Ishikawa (cell line): ENCODE measurements around the gene CD180.

Source experiments
- CEBPB ChIP-seq: IDR thresholded peaks from 2 replicates; pipeline ENCODE4 v1.6.1; 2012
- CREB1 ChIP-seq: IDR thresholded peaks from 2 replicates; pipeline ENCODE4 v1.6.1; 2012; ENCODE audit warnings: low read depth
- EGR1 ChIP-seq: IDR thresholded peaks from 2 replicates; pipeline ENCODE4 v1.6.1; 2012
- EP300 ChIP-seq: IDR thresholded peaks from 2 replicates; pipeline ENCODE4 v1.6.1; 2012; ENCODE audit warnings: borderline replicate concordance
- FOXM1 ChIP-seq: IDR thresholded peaks from 2 replicates; pipeline ENCODE4 v1.6.1; 2012; ENCODE audit warnings: low read depth, borderline replicate concordance
- NFIC ChIP-seq: IDR thresholded peaks from 2 replicates; pipeline ENCODE4 v1.6.1; 2012
- RAD21 ChIP-seq: IDR thresholded peaks from 2 replicates; pipeline ENCODE4 v1.6.1; 2012; ENCODE audit warnings: low read depth
- TAF1 ChIP-seq: IDR thresholded peaks from 2 replicates; pipeline ENCODE4 v1.6.1; 2012; ENCODE audit warnings: low read depth, mild to moderate bottlenecking
- TCF12 ChIP-seq: IDR thresholded peaks from 2 replicates; pipeline ENCODE4 v1.6.1; 2012; ENCODE audit warnings: low read depth
- TEAD4 ChIP-seq: IDR thresholded peaks from 2 replicates; pipeline ENCODE4 v1.6.1; 2012
- YY1 ChIP-seq: IDR thresholded peaks from 2 replicates; pipeline ENCODE4 v1.6.1; 2012; ENCODE audit warnings: low read depth
- ZBTB7A ChIP-seq: IDR thresholded peaks from 2 replicates; pipeline ENCODE4 v1.6.1; 2012; ENCODE audit warnings: low read depth
- TF ChIP-seq, protein P1 (sequence below): IDR thresholded peaks from 2 replicates; pipeline ENCODE4 v1.6.1; 2012
- TF ChIP-seq, protein P2 (sequence below): IDR thresholded peaks from 2 replicates; pipeline ENCODE4 v1.6.1; 2012
- TF ChIP-seq, protein P3 (sequence below): IDR thresholded peaks from 2 replicates; pipeline ENCODE4 v1.6.1; 2012; ENCODE audit warnings: low read depth, mild to moderate bottlenecking

Gene CD180

DNA sequence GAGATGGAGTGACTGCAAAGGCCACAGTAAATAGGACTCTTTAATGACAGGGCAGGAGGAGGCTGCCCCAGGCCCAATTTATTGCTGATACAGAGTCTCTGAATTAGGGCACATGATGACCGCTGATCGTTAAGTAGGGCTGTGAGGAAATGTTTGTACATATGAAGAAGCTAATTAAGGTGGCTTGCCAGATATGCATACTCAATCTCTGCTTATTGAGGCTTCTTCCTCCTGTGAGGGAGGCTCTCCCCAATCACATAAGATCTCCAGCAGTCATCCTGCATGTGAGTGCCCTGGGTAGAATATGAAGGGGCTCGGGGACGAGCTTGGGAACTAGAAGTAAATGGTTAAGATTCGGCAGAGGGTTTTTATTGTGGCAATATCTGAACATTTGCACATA lies 8.2 kb upstream of the CD180 start:
- no peak for TF ChIP-seq EP300
- TF ChIP-seq, protein P1, sequence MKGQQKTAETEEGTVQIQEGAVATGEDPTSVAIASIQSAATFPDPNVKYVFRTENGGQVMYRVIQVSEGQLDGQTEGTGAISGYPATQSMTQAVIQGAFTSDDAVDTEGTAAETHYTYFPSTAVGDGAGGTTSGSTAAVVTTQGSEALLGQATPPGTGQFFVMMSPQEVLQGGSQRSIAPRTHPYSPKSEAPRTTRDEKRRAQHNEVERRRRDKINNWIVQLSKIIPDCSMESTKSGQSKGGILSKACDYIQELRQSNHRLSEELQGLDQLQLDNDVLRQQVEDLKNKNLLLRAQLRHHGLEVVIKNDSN = no peak
- TF ChIP-seq, protein P2, sequence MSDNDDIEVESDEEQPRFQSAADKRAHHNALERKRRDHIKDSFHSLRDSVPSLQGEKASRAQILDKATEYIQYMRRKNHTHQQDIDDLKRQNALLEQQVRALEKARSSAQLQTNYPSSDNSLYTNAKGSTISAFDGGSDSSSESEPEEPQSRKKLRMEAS = no peak
- TF ChIP-seq NFIC = no peak
- TF ChIP-seq CEBPB = no peak
- no peak for TF ChIP-seq CREB1
- TF ChIP-seq TAF1 = no peak
- no peak for TF ChIP-seq TCF12
- TF ChIP-seq, protein P3, sequence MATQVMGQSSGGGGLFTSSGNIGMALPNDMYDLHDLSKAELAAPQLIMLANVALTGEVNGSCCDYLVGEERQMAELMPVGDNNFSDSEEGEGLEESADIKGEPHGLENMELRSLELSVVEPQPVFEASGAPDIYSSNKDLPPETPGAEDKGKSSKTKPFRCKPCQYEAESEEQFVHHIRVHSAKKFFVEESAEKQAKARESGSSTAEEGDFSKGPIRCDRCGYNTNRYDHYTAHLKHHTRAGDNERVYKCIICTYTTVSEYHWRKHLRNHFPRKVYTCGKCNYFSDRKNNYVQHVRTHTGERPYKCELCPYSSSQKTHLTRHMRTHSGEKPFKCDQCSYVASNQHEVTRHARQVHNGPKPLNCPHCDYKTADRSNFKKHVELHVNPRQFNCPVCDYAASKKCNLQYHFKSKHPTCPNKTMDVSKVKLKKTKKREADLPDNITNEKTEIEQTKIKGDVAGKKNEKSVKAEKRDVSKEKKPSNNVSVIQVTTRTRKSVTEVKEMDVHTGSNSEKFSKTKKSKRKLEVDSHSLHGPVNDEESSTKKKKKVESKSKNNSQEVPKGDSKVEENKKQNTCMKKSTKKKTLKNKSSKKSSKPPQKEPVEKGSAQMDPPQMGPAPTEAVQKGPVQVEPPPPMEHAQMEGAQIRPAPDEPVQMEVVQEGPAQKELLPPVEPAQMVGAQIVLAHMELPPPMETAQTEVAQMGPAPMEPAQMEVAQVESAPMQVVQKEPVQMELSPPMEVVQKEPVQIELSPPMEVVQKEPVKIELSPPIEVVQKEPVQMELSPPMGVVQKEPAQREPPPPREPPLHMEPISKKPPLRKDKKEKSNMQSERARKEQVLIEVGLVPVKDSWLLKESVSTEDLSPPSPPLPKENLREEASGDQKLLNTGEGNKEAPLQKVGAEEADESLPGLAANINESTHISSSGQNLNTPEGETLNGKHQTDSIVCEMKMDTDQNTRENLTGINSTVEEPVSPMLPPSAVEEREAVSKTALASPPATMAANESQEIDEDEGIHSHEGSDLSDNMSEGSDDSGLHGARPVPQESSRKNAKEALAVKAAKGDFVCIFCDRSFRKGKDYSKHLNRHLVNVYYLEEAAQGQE = no peak

DNA sequence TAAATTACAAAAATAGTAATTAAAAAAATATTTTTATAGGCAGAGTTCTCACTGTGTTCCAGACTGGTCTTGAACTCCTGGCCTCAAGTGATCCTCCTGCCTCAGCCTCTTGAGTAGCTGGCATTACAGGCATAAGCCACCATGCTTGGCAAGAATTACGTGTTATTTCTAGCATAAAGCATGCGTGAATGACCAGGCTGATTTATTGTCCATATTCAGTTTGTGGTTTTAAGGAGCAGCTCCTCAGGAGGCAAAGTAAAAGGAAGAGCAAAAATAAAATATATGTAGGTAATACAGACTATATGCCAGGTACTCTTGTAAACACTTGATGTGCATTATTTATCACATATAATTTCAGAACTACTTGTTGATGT lies 7.1 kb upstream of the CD180 start:
- TF ChIP-seq ZBTB7A (no peak), FOXM1 (no peak), TAF1 (no peak), EGR1 (no peak), NFIC (no peak), TCF12 (no peak), RAD21 (no peak), CREB1 (no peak), EP300 (no peak), YY1 (no peak), CEBPB (no peak), TEAD4 (no peak)
- TF ChIP-seq, protein P1 = no peak
- TF ChIP-seq, protein P3 = no peak
- TF ChIP-seq, protein P2 = no peak

DNA sequence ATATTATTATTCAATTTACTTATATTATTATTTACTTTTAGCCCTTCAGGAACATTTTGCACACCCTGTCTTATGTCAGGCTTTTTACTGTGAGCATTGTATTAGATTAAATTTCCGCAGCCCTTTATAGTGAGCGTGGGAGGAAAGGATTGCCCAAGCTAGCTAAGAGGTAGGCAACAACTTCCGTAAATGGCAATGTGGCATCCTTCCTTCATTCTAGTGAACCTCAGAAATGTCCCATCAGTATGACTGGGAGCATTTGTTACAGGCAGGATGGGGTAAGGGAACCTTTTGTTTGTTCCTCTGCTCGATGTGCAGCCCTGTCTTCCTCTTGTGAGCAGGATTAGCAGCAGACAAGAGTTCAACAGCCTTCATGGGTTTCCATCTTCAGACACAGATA lies 6.2 kb upstream of the CD180 start:
- TF ChIP-seq RAD21 (no peak), ZBTB7A (no peak), EP300 (no peak), TCF12 (no peak), TAF1 (no peak), NFIC (no peak), TEAD4 (no peak)
- TF ChIP-seq, protein P2 = no peak

DNA sequence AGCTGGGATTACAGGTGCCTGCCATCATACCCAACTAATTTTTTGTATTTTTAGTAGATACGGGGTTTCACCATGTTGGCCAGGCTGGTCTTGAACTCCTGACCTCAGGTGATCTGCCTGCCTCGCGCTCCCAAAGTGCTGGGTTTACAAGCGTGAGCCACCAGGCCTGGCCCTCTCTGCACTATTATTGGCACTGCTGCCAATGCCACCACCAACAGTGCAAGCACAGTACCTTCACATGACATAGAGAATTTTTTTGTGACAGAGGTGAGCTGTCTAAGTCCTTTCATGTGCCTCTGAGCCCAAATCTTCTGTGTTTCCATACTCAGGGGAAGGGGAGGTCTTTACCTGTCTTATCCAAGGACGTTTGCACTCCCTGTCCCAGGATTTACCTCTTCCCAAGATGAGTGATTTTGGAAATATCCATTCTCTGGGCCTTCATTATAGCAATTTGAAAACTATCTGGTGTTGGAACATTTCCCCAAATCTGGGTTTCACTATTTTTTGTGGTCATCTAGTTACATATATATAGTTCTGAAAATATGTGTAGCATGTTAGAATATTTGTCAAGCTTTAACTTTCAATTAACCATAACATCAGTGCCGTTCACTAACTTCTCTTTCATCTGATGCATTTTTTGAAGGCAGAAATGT lies 5.4 kb upstream of the CD180 start:
- TF ChIP-seq FOXM1 = no peak
- TF ChIP-seq, protein P1 = no peak

DNA sequence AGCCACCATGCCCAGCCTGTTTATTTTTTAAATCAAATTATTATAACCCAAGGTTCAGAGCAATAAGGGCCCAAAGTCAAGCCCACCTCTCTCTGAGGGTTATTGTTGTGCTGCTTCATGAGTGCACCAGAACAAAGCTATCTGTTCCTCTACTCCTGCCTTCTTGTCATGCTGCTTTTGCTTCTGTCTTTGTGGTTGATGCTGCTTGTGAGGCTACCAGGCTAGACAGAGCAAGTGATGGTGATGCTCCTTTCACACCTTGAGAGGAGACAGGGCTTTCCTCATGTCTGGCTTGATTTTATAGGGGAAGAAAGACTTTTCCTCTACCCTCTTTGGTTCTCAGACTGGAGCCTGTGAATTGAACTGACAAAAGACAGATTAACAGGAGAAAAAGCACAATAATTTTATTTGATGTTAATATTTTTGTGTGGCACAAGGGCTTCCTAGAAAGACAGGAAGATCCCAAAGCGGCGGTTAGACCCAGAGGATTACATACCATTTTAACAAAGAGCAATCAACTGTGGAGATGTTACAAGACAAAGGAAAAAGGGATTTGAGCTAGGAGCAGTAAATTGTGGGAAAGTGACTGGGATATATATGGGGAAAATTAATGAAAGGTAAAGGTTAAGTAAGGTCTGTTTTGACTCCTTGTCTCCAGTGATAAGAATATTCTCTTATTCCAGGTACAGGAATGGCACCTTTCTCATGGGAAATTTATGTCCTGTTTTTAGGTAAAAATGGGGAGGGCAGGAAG lies 4.4 kb upstream of the CD180 start:
- TF ChIP-seq EP300 (no peak), RAD21 (no peak), TCF12 (no peak), CREB1 (no peak), FOXM1 (no peak)
- TF ChIP-seq, protein P1 = no peak
